GM18519 (cell line): ENCODE data around the gene COL19A1.

Experiments
- ATAC-seq: cut with Tn5 transposase; IDR thresholded peaks from one replicate; pipeline ENCODE4 v1.9.1; 2021; ENCODE audit warnings: mild to moderate bottlenecking, moderate library complexity; ENCODE audit not compliant: unreplicated experiment, low FRiP score

COL19A1 gene

GRCh38 chr6:70041411-70041810 is 175.1 kb downstream of the COL19A1 start:
- ATAC-seq: no peak

- ATAC-seq: no peak
Measured at GRCh38 chr6:70045413-70045812, 179.1 kb downstream of the COL19A1 start.

GRCh38 chr6:70051197-70052124 is 185.1 kb downstream of the COL19A1 start:
- ATAC-seq: no peak

GRCh38 chr6:70059039-70059719 is 192.8 kb downstream of the COL19A1 start:
- no peak for ATAC-seq

GRCh38 chr6:70060680-70061079 is 194.3 kb downstream of the COL19A1 start:
- ATAC-seq: no peak

GRCh38 chr6:70061546-70061945 is 195.2 kb downstream of the COL19A1 start:
- ATAC-seq: no peak

- ATAC-seq: no peak
Measured at GRCh38 chr6:70062010-70062409, 195.7 kb downstream of the COL19A1 start.

GRCh38 chr6:70072540-70073179 is 206.3 kb downstream of the COL19A1 start:
- ATAC-seq: no peak

- no peak for ATAC-seq
Measured at GRCh38 chr6:70073637-70074036, 207.3 kb downstream of the COL19A1 start.

- peak; percentile 57 for ATAC-seq
Measured at GRCh38 chr6:70079241-70079640, 212.9 kb downstream of the COL19A1 start.

- ATAC-seq: no peak
Measured at GRCh38 chr6:70080443-70081070, 214.2 kb downstream of the COL19A1 start.

GRCh38 chr6:70082830-70083229 is 216.5 kb downstream of the COL19A1 start:
- no peak for ATAC-seq

- ATAC-seq: no peak
Measured at GRCh38 chr6:70086806-70087205, 220.4 kb downstream of the COL19A1 start.

- ATAC-seq: no peak
Measured at GRCh38 chr6:70094156-70094555, 227.8 kb downstream of the COL19A1 start.

- no peak for ATAC-seq
Measured at GRCh38 chr6:70099732-70100131, 233.4 kb downstream of the COL19A1 start.

GRCh38 chr6:70103798-70104197 is 237.4 kb downstream of the COL19A1 start:
- no peak for ATAC-seq

GRCh38 chr6:70107852-70108629 is 241.7 kb downstream of the COL19A1 start:
- ATAC-seq: no peak

GRCh38 chr6:70110126-70111022 is 244.0 kb downstream of the COL19A1 start:
- ATAC-seq: no peak

GRCh38 chr6:70111737-70112136 is 245.4 kb downstream of the COL19A1 start:
- ATAC-seq: no peak
